Medulla oblongata (tissue), 1 donor: ENCODE measurements around the gene SPRED2.

Experiments used
- DNase-seq: peaks from one replicate; pipeline ENCODE4 v3.0.0-alpha.2; 2015; ENCODE audit errors: extremely low spot score

SPRED2 gene

GRCh38 chr2:65311049-65311448 is 121.3 kb downstream of the SPRED2 start:
- DNase-seq: no peak

GRCh38 chr2:65309699-65310098 is 122.7 kb downstream of the SPRED2 start:
- DNase-seq: no peak

- no peak for DNase-seq
Measured at GRCh38 chr2:65305934-65306333, 126.5 kb downstream of the SPRED2 start.

- peak; percentile 65 for DNase-seq
Measured at GRCh38 chr2:65300761-65301711, 131.4 kb downstream of the SPRED2 start.

GRCh38 chr2:65300134-65300760 is 132.2 kb downstream of the SPRED2 start:
- DNase-seq: peak; percentile 54

- no peak for DNase-seq
Measured at GRCh38 chr2:65299246-65299645, 133.2 kb downstream of the SPRED2 start.

- no peak for DNase-seq
Measured at GRCh38 chr2:65298089-65298488, 134.3 kb downstream of the SPRED2 start.

GRCh38 chr2:65297544-65297943 is 134.9 kb downstream of the SPRED2 start:
- no peak for DNase-seq

GRCh38 chr2:65296971-65297370 is 135.4 kb downstream of the SPRED2 start:
- DNase-seq: no peak

- no peak for DNase-seq
Measured at GRCh38 chr2:65294701-65295100, 137.7 kb downstream of the SPRED2 start.

- no peak for DNase-seq
Measured at GRCh38 chr2:65294136-65294535, 138.3 kb downstream of the SPRED2 start.

- no peak for DNase-seq
Measured at GRCh38 chr2:65293376-65293775, 139.0 kb downstream of the SPRED2 start.

GRCh38 chr2:65292461-65293011 is 139.9 kb downstream of the SPRED2 start:
- no peak for DNase-seq

- DNase-seq: no peak
Measured at GRCh38 chr2:65292106-65292400, 140.3 kb downstream of the SPRED2 start.

- DNase-seq: no peak
Measured at GRCh38 chr2:65291216-65292105, 140.9 kb downstream of the SPRED2 start.

- DNase-seq: no peak
Measured at GRCh38 chr2:65287364-65287763, 145.0 kb downstream of the SPRED2 start.

GRCh38 chr2:65282477-65283053 is 149.8 kb downstream of the SPRED2 start:
- peak; percentile 40 for DNase-seq

GRCh38 chr2:65281627-65282351 is 150.6 kb downstream of the SPRED2 start:
- DNase-seq: no peak

GRCh38 chr2:65279756-65280155 is 152.6 kb downstream of the SPRED2 start:
- no peak for DNase-seq

- DNase-seq: no peak
Measured at GRCh38 chr2:65278531-65278981, 153.8 kb downstream of the SPRED2 start.
